DND-41 (cell line): ENCODE measurements around the gene ECE2.

Experiments
- ATAC-seq: fragments of 200-7000 bp; cut with Tn5 transposase; 3 replicates; pipeline ENCODE4 v1.9.1; 2021; ENCODE audit warnings: low read depth; ENCODE audit not compliant: insufficient read depth
- DNase-seq: peaks from one replicate; pipeline ENCODE4 v3.0.0-alpha.2; 2020
- H2AFZ ChIP-seq: 2 replicates; pipeline ENCODE4 v1.6.0; 2012; ENCODE audit warnings: low read depth, low read length
- H3K27ac ChIP-seq: 2 replicates; pipeline ENCODE4 v1.5.1; 2012; ENCODE audit warnings: low read length, inconsistent platforms
- H3K27me3 ChIP-seq: fragments of 200-600 bp; sonication (generic); 2 replicates; pipeline ENCODE4 v1.6.0; 2012; ENCODE audit warnings: low read length, mild to moderate bottlenecking, inconsistent platforms; ENCODE audit not compliant: insufficient read depth, poor library complexity
- H3K36me3 ChIP-seq: 2 replicates; pipeline ENCODE4 v1.5.1; 2012; ENCODE audit warnings: low read length, inconsistent platforms; ENCODE audit not compliant: insufficient read depth
- H3K4me1 ChIP-seq: 2 replicates; pipeline ENCODE4 v1.5.1; 2012; ENCODE audit warnings: mild to moderate bottlenecking, low read length; ENCODE audit not compliant: insufficient read depth
- H3K4me2 ChIP-seq: 2 replicates; pipeline ENCODE4 v1.6.0; 2012; ENCODE audit warnings: mild to moderate bottlenecking, moderate library complexity, low read length, inconsistent platforms; ENCODE audit not compliant: insufficient read depth
- H3K4me3 ChIP-seq, 2 experiments: fragments of 200-600 bp in 1 of 2; shearing (Covaris generic) in 1 of 2; 2 replicates each; pipeline ENCODE4 v1.5.1; 2012 to 2016; ENCODE audit warnings: inconsistent platforms in 2 of 2, low read length in 2 of 2, mild to moderate bottlenecking in 2 of 2, low read depth in 1 of 2, moderate library complexity in 1 of 2
- H3K79me2 ChIP-seq: 2 replicates; pipeline ENCODE4 v1.6.0; 2012; ENCODE audit warnings: low read length, inconsistent platforms; ENCODE audit not compliant: insufficient read depth
- H3K9ac ChIP-seq: 2 replicates; pipeline ENCODE4 v1.6.0; 2012; ENCODE audit warnings: low read depth, mild to moderate bottlenecking, inconsistent platforms, low read length, moderate library complexity
- H3K9me3 ChIP-seq: 2 replicates; pipeline ENCODE4 v1.5.1; 2012; ENCODE audit warnings: low read length, moderate library complexity, mild to moderate bottlenecking, inconsistent platforms; ENCODE audit not compliant: insufficient read depth, severe bottlenecking
- H4K20me1 ChIP-seq: 2 replicates; pipeline ENCODE4 v1.6.0; 2012; ENCODE audit warnings: low read length; ENCODE audit not compliant: insufficient read depth
- CTCF ChIP-seq: IDR thresholded peaks from 2 replicates; pipeline ENCODE4 v1.5.1; 2012; ENCODE audit warnings: borderline replicate concordance, low read length, moderate library complexity, mild to moderate bottlenecking; ENCODE audit not compliant: poor library complexity, severe bottlenecking; ENCODE audit errors: extremely low read depth
- EZH2 ChIP-seq: IDR thresholded peaks from 3 replicates; pipeline ENCODE4 v1.6.1; 2012; ENCODE audit warnings: borderline replicate concordance, low read depth, mild to moderate bottlenecking, moderate library complexity, low read length, inconsistent platforms; ENCODE audit not compliant: severe bottlenecking

ECE2 gene

DNA sequence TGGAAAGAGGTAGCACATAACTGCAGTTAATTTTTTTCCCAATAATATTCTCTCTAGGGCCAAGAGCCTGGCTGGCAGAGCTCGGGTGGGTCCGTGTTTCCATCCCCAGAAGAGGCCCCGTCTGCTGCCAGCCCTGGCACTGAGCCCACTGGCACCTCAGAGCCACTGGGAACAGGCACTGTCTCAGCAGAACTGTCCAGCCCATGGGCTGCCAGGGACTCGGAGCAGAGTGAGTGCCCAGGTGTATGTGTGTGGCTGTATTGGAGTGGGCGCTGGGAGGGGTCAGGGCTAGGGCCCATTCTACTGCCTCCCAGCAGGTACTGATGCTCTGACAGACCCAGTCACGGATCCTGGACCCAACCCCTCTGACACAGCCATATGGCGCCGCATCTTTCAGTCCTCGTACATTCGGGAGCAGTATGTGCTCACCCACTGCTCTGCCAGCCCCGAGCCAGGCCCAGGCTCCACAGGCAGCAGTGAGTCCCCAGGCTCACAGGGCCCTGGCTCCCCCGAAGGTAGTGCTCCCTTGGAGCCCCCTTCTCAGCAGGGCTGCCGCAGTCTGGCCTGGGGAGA is 37.5 kb upstream of the ECE2 start:
- no peak for ATAC-seq
- H3K27ac ChIP-seq, result no peak overlapping the region
- H4K20me1 ChIP-seq, result peaks cover 26% of the 10 kb centered on the region
- H3K4me2 ChIP-seq, result no peak overlapping the region
- H3K27me3 ChIP-seq, result no peaks in the 10 kb centered on the region
- TF ChIP-seq CTCF (no peak), EZH2 (no peak)
- DNase-seq, result no peak
- H3K36me3 ChIP-seq, result peaks cover 17% of the 10 kb centered on the region
- H3K79me2 ChIP-seq, result no peaks in the 10 kb centered on the region
- H3K4me1 ChIP-seq, result no peaks in the 10 kb centered on the region
- H2AFZ ChIP-seq, result no peak overlapping the region
- H3K9ac ChIP-seq, result no peak overlapping the region
- H3K4me3 ChIP-seq, result no peak overlapping the region
- H3K9me3 ChIP-seq, result no peaks in the 10 kb centered on the region

DNA sequence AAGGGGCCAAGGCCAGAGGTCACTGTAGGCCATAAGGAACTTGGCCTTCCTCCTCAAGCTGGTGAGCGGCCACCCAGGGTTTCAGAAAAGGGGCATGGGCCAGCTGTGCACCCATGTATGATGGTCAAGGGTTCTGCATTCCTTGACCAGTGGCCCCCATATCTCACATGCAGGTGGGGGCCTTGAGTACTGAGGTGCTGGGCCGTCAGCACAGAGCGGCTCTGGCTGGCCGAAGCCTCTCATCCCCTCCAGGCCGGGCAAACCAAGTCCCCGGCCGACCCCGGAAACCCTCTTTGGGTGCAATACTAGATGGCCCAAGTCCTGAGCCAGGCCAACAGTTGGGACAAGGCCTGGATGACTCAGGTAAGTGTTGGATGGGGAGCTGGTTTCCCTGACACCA is 36.6 kb upstream of the ECE2 start:
- no peak for DNase-seq
- Histone ChIP-seq H3K4me3 (no peak overlapping the region), H3K9me3 (no peaks in the 10 kb centered on the region), H4K20me1 (peaks cover 32% of the 10 kb centered on the region), H2AFZ (no peak overlapping the region), H3K27me3 (no peaks in the 10 kb centered on the region), H3K36me3 (peaks cover 26% of the 10 kb centered on the region), H3K4me1 (no peaks in the 10 kb centered on the region), H3K79me2 (no peaks in the 10 kb centered on the region), H3K9ac (no peak overlapping the region), H3K27ac (no peak overlapping the region), H3K4me2 (no peak overlapping the region)
- ATAC-seq, result no peak
- TF ChIP-seq CTCF (no peak), EZH2 (no peak)

DNA sequence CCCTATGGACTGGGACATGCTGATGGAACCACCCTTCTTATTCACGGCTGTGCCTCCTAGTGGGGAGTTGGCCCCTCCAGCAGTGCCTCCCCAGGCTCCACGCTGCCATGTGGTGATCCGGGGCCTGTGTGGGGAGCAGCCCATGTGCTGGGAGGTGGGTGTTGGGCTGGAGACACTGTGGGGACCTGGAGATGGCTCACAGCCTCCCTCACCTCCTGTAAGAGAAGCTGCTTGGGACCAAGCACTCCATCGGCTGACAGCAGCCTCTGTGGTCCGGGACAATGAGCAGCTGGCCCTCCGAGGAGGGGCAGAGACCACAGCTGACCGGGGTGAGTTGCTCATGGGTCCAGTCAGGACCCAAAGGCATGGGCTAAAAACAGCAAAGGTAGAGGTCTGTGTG is 36.1 kb upstream of the ECE2 start:
- H3K9ac ChIP-seq, result no peak overlapping the region
- no peak overlapping the region for H3K4me2 ChIP-seq
- H2AFZ ChIP-seq, result no peak overlapping the region
- no peak overlapping the region for H3K4me3 ChIP-seq
- peaks cover 30% of the 10 kb centered on the region for H3K36me3 ChIP-seq
- no peak for ATAC-seq
- no peaks in the 10 kb centered on the region for H3K79me2 ChIP-seq
- DNase-seq, result no peak
- no peaks in the 10 kb centered on the region for H3K9me3 ChIP-seq
- TF ChIP-seq EZH2 (no peak), CTCF (no peak)
- no peak overlapping the region for H3K27ac ChIP-seq
- no peaks in the 10 kb centered on the region for H3K4me1 ChIP-seq
- H4K20me1 ChIP-seq, result peaks cover 34% of the 10 kb centered on the region
- no peaks in the 10 kb centered on the region for H3K27me3 ChIP-seq
